ENCODE data around the gene CTNND2.

Gene CTNND2

GRCh38 chr5:11596185-11596584, 308.1 kb downstream of the CTNND2 start:
- DNase-seq (ENCODE audit: low read depth in 3 of 3) = no peak

GRCh38 chr5:11595045-11595444, 309.2 kb downstream of the CTNND2 start:
- DNase-seq (ENCODE audit: low read depth in 3 of 3) = no peak

- DNase-seq (ENCODE audit: low read depth in 3 of 3) = no peak
These were observed 310.2 kb downstream of the CTNND2 start for GRCh38 chr5:11594021-11594420.

GRCh38 chr5:11590475-11590874, 313.8 kb downstream of the CTNND2 start:
- DNase-seq (ENCODE audit: low read depth in 3 of 3) = no peak

GRCh38 chr5:11588803-11589202, 315.4 kb downstream of the CTNND2 start:
- DNase-seq (ENCODE audit: low read depth in 3 of 3) = no peak

GRCh38 chr5:11584017-11584416, 320.2 kb downstream of the CTNND2 start:
- no peak for DNase-seq (ENCODE audit: low read depth in 3 of 3)

- DNase-seq (ENCODE audit: low read depth in 3 of 3) = no peak
These were observed 324.9 kb downstream of the CTNND2 start for GRCh38 chr5:11579351-11579750.

- no peak for DNase-seq (ENCODE audit: low read depth in 3 of 3)
These were observed 329.5 kb downstream of the CTNND2 start for GRCh38 chr5:11574787-11575186.

GRCh38 chr5:11573140-11573992, 330.9 kb downstream of the CTNND2 start:
- no peak for DNase-seq (ENCODE audit: low read depth in 3 of 3)

GRCh38 chr5:11564706-11565105, 339.5 kb downstream of the CTNND2 start:
- no peak for DNase-seq (ENCODE audit: low read depth in 3 of 3)

- DNase-seq (ENCODE audit: low read depth in 3 of 3) = no peak
These were observed 340.4 kb downstream of the CTNND2 start for GRCh38 chr5:11563822-11564221.

GRCh38 chr5:11560915-11561697, 343.1 kb downstream of the CTNND2 start:
- DNase-seq (ENCODE audit: low read depth in 3 of 3) = no peak

- no peak for DNase-seq (ENCODE audit: low read depth in 3 of 3)
These were observed 347.2 kb downstream of the CTNND2 start for GRCh38 chr5:11557063-11557462.

GRCh38 chr5:11555171-11555570, 349.1 kb downstream of the CTNND2 start:
- DNase-seq (ENCODE audit: low read depth in 3 of 3) = no peak

GRCh38 chr5:11547730-11548129, 356.5 kb downstream of the CTNND2 start:
- DNase-seq (ENCODE audit: low read depth in 3 of 3) = no peak

GRCh38 chr5:11547140-11547539, 357.1 kb downstream of the CTNND2 start:
- no peak for DNase-seq (ENCODE audit: low read depth in 3 of 3)

GRCh38 chr5:11540112-11540511, 364.1 kb downstream of the CTNND2 start:
- no peak for DNase-seq (ENCODE audit: low read depth in 3 of 3)

GRCh38 chr5:11531811-11532555, 372.3 kb downstream of the CTNND2 start:
- no peak for DNase-seq (ENCODE audit: low read depth in 3 of 3)

- no peak for DNase-seq (ENCODE audit: low read depth in 3 of 3)
These were observed 375.5 kb downstream of the CTNND2 start for GRCh38 chr5:11528720-11529119.

GRCh38 chr5:11527652-11528349, 376.4 kb downstream of the CTNND2 start:
- no peak for DNase-seq (ENCODE audit: low read depth in 3 of 3)

GRCh38 chr5:11525020-11525419, 379.2 kb downstream of the CTNND2 start:
- no peak for DNase-seq (ENCODE audit: low read depth in 3 of 3)

- no peak for DNase-seq (ENCODE audit: low read depth in 3 of 3)
These were observed 380.1 kb downstream of the CTNND2 start for GRCh38 chr5:11524188-11524587.
